D721Med (cell line): ENCODE data around the gene ZDHHC5.

Source experiments
- DNase-seq: peaks from one replicate; pipeline ENCODE4 v3.0.0; 2011; ENCODE audit warnings: low spot score; ENCODE audit not compliant: insufficient read length
- FAIRE-seq: peaks from 2 replicates; lab custom pipeline; 2011; peaks lifted over from hg19 to GRCh38; lab: Jason Lieb, UNC
- CTCF ChIP-seq: IDR thresholded peaks from 2 replicates; pipeline ENCODE4 v1.5.1; 2012; ENCODE audit warnings: mild to moderate bottlenecking, control low read depth; ENCODE audit not compliant: insufficient read depth; ENCODE audit errors: missing control alignments

The ZDHHC5 gene

GRCh38 chr11:57626895-57627294, 41.0 kb upstream of the ZDHHC5 start:
- DNase-seq: no peak
- TF ChIP-seq CTCF: no peak
- FAIRE-seq: no peak

- FAIRE-seq: no peak
- no peak for TF ChIP-seq CTCF
- DNase-seq: no peak
Observed at GRCh38 chr11:57630171-57630570, 37.7 kb upstream of the ZDHHC5 start.

GRCh38 chr11:57632116-57632515, 35.8 kb upstream of the ZDHHC5 start:
- no peak for FAIRE-seq
- no peak for TF ChIP-seq CTCF
- no peak for DNase-seq

GRCh38 chr11:57633394-57634070, 34.4 kb upstream of the ZDHHC5 start:
- no peak for TF ChIP-seq CTCF
- FAIRE-seq (no peak), DNase-seq (no peak)

- FAIRE-seq (no peak), DNase-seq (no peak)
- TF ChIP-seq CTCF: no peak
Observed at GRCh38 chr11:57634311-57634710, 33.6 kb upstream of the ZDHHC5 start.

GRCh38 chr11:57635246-57635645, 32.7 kb upstream of the ZDHHC5 start:
- TF ChIP-seq CTCF: no peak
- no peak for DNase-seq
- no peak for FAIRE-seq

GRCh38 chr11:57637626-57638004, 30.3 kb upstream of the ZDHHC5 start:
- FAIRE-seq (no peak), DNase-seq (no peak)

More at GRCh38 chr11:57637626-57638004, 30.3 kb upstream of the ZDHHC5 start:
- no peak for TF ChIP-seq CTCF
